ENCODE data around the gene FBXW10. TPM values are rescaled to one million over a fixed set of nuclear protein-coding genes. Genes with fewer than 3 reads are reported as not detected.
"Not testable (repeated sequence)": the region's sequence is repeated elsewhere in the genome, so short reads cannot be mapped to it uniquely, and the experiment has no call there.

The FBXW10 gene
- total RNA-seq, 1 experiment from 2014 or later = not detected

DNA sequence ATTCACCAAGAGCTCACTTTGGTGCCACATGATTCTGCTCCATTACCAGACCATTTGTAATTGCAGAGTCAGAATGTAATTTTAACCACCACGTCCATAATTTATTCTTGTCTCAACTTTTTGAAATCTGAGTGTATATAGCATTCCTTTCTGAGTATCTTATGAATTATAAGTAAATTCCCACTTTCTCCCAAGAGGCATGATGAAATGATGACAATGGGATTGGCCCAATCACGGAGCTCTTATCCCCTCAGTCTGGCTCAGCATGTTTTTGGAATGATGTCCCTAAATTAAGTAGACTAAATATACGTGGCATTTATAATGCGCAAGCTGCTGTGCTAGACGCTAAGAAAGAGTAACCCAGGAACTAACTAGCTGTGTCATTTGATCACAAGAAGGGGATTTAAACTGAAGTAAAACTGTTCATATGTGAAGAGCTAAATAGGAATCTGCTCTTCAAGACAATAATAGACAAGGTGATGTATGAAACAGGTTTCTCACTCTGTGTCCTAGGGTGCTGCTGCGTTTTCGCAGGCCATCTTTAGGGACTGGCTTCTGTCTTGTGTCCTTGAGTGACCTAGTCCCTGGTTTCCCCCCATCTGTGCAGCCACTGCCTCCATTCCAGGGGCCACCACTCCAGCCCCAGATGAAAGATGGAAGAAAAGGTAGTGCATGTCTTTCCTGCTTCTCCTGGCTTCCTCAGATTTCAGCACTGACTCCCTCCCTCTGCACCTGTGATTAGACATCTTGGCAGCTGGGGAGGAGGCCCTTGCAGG, 4.0 kb upstream of the FBXW10 start:
- H3K4ac ChIP-seq (ENCODE audit: low read depth, low read length); H3K36me3 Mint-ChIP-seq (ENCODE audit: insufficient read depth in 1 of 3, low read depth in 3 of 3); H3K9me3 ChIP-seq (ENCODE audit: control insufficient read depth, low read depth, low read length); H3K56ac ChIP-seq (ENCODE audit: insufficient read length, low read depth, low read length); H4K8ac ChIP-seq (replicated peaks; ENCODE audit: insufficient read length, low read depth, low read length); DNase-seq; H2BK12ac ChIP-seq (ENCODE audit: insufficient read length, low read depth, low read length); H2BK15ac ChIP-seq (ENCODE audit: low read depth, low read length); H2BK5ac ChIP-seq (ENCODE audit: insufficient read length, low read length); H3T11ph ChIP-seq (ENCODE audit: low read length); H3K27ac Mint-ChIP-seq; H3K27me3 Mint-ChIP-seq (ENCODE audit: low read depth); H3K23ac ChIP-seq (ENCODE audit: insufficient read length, low read depth, low read length); H3K4me2 ChIP-seq (ENCODE audit: insufficient read depth, insufficient read length, low read length); H3K79me1 ChIP-seq (ENCODE audit: insufficient read depth, low read depth, low read length, poor library complexity, severe bottlenecking); H3K4me3 Mint-ChIP-seq; H3K18ac ChIP-seq (ENCODE audit: insufficient read length, low read depth, low read length); H3K9ac ChIP-seq (ENCODE audit: extremely low read depth, insufficient read length, low read length); H3K4me1 ChIP-seq (ENCODE audit: insufficient read depth, low read length); H3K14ac ChIP-seq (ENCODE audit: insufficient read depth, low read length); H4K91ac ChIP-seq (ENCODE audit: insufficient read length, low read depth, low read length); H3K27me3 ChIP-seq (ENCODE audit: insufficient read depth, low read length); H3K79me2 ChIP-seq (ENCODE audit: insufficient read depth, low read length); H3K9me3 Mint-ChIP-seq; H2BK120ac ChIP-seq (ENCODE audit: low read depth, low read length, poor library complexity, severe bottlenecking); H2BK20ac ChIP-seq (ENCODE audit: low read depth, low read length, poor library complexity, severe bottlenecking); H4K20me1 ChIP-seq (ENCODE audit: control insufficient read depth, insufficient read depth, insufficient read length); H2AK5ac ChIP-seq (ENCODE audit: insufficient read length, low read length); H4K5ac ChIP-seq (ENCODE audit: insufficient read length, low read depth, low read length); H3K4me1 Mint-ChIP-seq; H3K27ac ChIP-seq (ENCODE audit: insufficient read length, low read depth, low read length); H3K23me2 ChIP-seq (ENCODE audit: insufficient read length, low read depth, low read length, poor library complexity, severe bottlenecking); H2AFZ ChIP-seq (ENCODE audit: low read length): not testable (repeated sequence)
- WGBS (ENCODE audit: extremely low coverage, insufficient read length, low lambda C conversion rate) = no CpG with 5 or more reads among the region's 7 CpGs

DNA sequence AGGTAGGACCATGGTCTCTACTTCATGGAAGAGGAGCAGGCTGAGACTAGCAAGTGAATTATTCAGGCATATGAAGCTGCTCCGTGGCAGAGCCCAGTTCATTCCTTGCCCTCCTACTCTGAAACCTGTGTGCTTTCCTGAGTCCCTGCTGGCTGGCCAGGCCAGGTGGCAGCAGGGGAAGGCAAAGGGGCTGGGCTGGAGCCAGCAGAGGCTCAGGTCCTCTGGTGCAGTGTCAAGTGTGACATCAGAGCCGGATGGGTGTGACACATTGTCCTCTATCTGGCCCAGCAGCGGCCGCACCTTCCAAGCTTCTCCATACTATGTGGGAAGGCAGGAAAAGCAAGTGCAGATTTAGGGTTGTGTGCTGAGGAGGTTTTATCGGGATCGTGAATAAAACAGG, 2.6 kb upstream of the FBXW10 start:
- H3K9ac ChIP-seq (ENCODE audit: extremely low read depth, insufficient read length, low read length); H2BK5ac ChIP-seq (ENCODE audit: insufficient read length, low read length); H3K79me2 ChIP-seq (ENCODE audit: insufficient read depth, low read length); H4K8ac ChIP-seq (replicated peaks; ENCODE audit: insufficient read length, low read depth, low read length); H3K18ac ChIP-seq (ENCODE audit: insufficient read length, low read depth, low read length); H3K27me3 ChIP-seq (ENCODE audit: insufficient read depth, low read length); H4K20me1 ChIP-seq (ENCODE audit: control insufficient read depth, insufficient read depth, insufficient read length); H3K9me3 ChIP-seq (ENCODE audit: control insufficient read depth, low read depth, low read length); H2BK12ac ChIP-seq (ENCODE audit: insufficient read length, low read depth, low read length); H3K4me1 Mint-ChIP-seq; H3K4ac ChIP-seq (ENCODE audit: low read depth, low read length); H2BK120ac ChIP-seq (ENCODE audit: low read depth, low read length, poor library complexity, severe bottlenecking); H3T11ph ChIP-seq (ENCODE audit: low read length); H3K79me1 ChIP-seq (ENCODE audit: insufficient read depth, low read depth, low read length, poor library complexity, severe bottlenecking); H4K91ac ChIP-seq (ENCODE audit: insufficient read length, low read depth, low read length); H3K27ac Mint-ChIP-seq; H3K23me2 ChIP-seq (ENCODE audit: insufficient read length, low read depth, low read length, poor library complexity, severe bottlenecking); H2AFZ ChIP-seq (ENCODE audit: low read length); H2BK20ac ChIP-seq (ENCODE audit: low read depth, low read length, poor library complexity, severe bottlenecking); H3K27ac ChIP-seq (ENCODE audit: insufficient read length, low read depth, low read length); H2BK15ac ChIP-seq (ENCODE audit: low read depth, low read length); H3K56ac ChIP-seq (ENCODE audit: insufficient read length, low read depth, low read length); H3K4me1 ChIP-seq (ENCODE audit: insufficient read depth, low read length); H3K4me3 Mint-ChIP-seq; H3K27me3 Mint-ChIP-seq (ENCODE audit: low read depth); DNase-seq; H3K9me3 Mint-ChIP-seq; H2AK5ac ChIP-seq (ENCODE audit: insufficient read length, low read length); H4K5ac ChIP-seq (ENCODE audit: insufficient read length, low read depth, low read length); H3K23ac ChIP-seq (ENCODE audit: insufficient read length, low read depth, low read length); H3K36me3 Mint-ChIP-seq (ENCODE audit: insufficient read depth in 1 of 3, low read depth in 3 of 3); H3K14ac ChIP-seq (ENCODE audit: insufficient read depth, low read length); H3K4me2 ChIP-seq (ENCODE audit: insufficient read depth, insufficient read length, low read length): not testable (repeated sequence)
- no CpG with 5 or more reads among the region's 6 CpGs for WGBS (ENCODE audit: extremely low coverage, insufficient read length, low lambda C conversion rate)
